ENCODE measurements around the gene CUL2.
"Not testable (repeated sequence)": the region's sequence is repeated elsewhere in the genome, so short reads cannot be mapped to it uniquely, and the experiment has no call there.

Gene CUL2

DNA sequence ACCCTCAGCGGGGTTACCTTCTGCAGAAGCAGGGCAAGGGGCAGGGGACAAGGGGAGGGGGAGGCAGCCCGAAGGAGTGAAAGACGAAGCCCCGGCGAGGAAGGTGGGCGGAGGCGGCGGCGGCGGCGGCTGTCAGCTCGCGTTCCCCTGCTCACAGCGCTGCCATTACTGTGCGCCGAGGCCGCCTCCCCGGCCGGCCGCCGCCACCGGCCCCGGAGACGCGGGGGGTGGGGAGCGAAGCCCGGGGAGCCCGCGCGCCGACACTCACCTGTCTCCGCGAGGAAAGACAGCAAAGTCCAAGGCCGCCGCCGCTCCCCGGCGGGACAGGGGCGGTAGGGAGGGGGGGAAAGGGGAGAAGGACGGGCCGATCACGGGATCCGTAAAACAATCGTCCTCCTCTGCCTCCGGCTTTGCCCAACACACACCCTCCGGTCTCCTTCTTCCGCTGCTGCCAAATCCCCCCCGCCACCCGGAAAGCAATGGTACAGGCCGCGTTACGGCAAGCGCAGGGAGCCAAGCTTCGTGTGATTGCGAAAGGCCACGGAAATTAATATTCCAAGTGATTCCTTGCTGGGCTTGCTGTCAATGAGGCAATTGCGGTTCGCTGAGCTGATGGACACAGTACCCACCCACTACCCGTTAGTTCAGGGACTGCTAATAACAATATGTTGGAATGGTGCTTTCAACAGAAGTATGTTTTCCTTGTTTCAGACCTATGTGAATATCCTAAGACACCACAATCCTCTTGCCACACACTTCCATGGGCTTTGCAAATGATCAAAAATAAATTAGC lies at the start of gene CUL2:
CUL2 (minus strand) TSS at position 180 of the 793 bp plus-strand sequence. CDS start 19,024 bp downstream, outside the sequence.
- peak; percentile 94 for DNase-seq (ENCODE audit: low spot score)

- no peak for DNase-seq (ENCODE audit: low spot score)
These were observed 46.2 kb upstream of the CUL2 start for GRCh38 chr10:35136263-35136815.

- peak; percentile 46 for DNase-seq (ENCODE audit: low spot score)
These were observed 45.7 kb upstream of the CUL2 start for GRCh38 chr10:35135861-35136260.

GRCh38 chr10:35133586-35133985 lies 43.4 kb upstream of the CUL2 start:
- no peak for DNase-seq (ENCODE audit: low spot score)

GRCh38 chr10:35132727-35133126 lies 42.6 kb upstream of the CUL2 start:
- DNase-seq (ENCODE audit: low spot score), result no peak

- no peak for DNase-seq (ENCODE audit: low spot score)
These were observed 40.5 kb upstream of the CUL2 start for GRCh38 chr10:35130663-35131062.

DNA sequence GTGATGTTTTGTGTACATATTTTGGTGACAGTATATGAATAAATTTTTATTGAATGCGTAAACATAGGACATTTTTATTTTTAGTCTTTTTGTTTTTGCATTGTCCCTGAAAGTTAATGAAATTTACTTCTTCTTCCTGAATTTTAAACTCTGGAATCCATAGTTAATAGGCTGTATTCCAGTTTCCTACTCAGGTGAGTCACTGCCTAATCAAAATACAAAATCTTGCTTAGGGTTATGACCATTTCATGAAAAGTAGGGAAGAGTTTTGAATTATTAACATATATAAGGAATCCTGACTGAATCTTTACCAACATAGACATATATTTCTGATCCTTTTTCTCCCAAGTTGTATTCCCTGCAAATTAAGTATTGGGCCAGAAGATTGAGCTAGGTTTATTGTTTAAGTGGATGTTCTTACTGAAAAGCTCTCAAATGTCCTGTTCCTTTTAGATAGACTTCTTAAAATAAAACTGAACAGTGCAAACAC lies 39.1 kb upstream of the CUL2 start:
- no peak for DNase-seq (ENCODE audit: low spot score)

DNA sequence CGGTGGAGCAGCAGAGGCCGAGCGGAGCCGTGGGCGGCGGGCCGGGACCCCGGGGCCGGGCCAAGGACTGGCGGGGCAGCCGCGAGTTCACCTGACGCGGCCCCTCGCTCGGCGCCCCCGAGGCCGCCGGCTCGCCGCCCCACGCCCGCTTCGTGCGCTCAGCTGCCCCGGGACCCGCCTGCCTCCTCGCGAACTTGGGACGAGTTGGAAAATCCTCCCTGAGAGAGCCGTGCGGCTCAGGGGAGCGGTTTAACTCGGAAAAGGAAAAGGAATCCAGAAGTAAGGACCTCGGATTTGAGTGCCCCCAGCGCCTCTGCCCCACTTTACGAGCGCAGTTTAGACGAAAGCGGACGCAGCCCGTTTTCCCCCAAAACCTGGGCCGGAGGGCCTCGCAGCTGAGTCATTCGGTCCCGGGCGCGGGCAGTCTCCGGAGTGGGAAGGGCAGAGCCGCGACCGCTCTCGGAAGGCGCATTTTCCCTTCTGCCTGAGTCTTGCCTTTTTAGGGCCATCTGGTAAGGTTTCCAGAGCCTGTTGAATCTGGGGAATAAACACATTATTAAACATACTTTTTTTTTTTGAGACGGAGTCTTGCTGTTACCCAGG lies 37.2 kb upstream of the CUL2 start:
- DNase-seq (ENCODE audit: low spot score), result peak; percentile 55

DNA sequence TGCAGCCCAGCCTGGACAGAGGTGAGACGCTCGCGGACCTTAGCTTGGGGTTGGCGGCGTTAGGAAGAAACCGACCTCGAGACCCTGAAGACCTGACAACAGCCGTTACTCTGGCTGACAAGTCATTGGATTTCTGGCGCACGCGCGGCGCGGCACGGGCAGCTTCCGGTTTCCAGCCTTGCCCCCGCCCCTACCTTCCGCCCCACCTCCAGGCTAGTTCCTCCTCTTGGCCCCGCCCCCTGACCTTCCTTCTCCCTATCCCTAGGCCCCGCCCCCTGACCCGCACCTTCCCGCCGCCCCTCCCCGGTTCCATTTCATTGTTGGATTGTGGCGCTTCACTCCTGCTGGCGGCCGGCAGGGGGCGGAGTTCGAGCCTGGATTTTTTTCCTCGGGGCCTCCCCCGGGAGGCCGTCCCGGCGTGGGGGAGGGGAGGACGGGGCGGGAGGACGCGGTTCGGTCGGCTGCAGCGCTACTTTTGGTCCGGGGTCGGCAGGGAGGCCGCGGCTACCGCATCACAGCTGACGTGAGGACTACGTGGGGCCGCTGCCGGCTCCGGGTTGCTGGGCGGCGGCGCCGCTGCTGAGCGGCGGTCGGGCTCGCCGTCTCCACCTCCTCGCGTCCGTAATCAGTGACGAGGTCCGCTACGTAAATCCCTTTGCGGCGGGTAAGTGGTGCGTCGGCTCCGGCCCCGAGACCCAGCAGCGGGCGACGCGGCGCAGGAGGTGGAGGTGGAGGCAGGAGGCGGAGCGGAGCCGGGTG lies 36.6 kb upstream of the CUL2 start, which contains the start of gene CREM:
CREM (plus strand) TSS at position 317 of the 759 bp plus-strand sequence. CDS start 10,990 bp downstream, outside the sequence.
- peak; percentile 98 for DNase-seq (ENCODE audit: low spot score)

GRCh38 chr10:35126062-35126529 lies 36.0 kb upstream of the CUL2 start:
- no peak for DNase-seq (ENCODE audit: low spot score)

- DNase-seq (ENCODE audit: low spot score), result no peak
These were observed 34.4 kb upstream of the CUL2 start for GRCh38 chr10:35124540-35124939.

DNA sequence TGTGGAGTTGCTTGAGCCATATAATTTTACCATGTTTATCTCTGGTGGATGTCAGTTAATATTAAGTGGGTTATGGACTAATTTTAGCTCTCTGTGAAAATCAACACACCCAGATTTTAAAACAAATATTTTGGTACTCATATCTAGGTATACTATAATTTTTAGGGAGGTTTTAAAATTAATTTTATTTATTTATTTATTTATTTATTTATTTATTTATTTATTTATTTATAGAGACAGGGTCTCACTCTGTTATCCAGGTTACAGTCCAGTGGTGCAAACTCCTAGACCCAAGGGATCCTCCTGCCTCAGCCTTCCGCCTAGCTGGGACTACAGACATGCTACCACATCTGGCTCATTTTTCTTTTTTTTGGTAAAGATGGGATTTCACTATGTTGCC lies 29.2 kb upstream of the CUL2 start:
- no peak for DNase-seq (ENCODE audit: low spot score)

DNA sequence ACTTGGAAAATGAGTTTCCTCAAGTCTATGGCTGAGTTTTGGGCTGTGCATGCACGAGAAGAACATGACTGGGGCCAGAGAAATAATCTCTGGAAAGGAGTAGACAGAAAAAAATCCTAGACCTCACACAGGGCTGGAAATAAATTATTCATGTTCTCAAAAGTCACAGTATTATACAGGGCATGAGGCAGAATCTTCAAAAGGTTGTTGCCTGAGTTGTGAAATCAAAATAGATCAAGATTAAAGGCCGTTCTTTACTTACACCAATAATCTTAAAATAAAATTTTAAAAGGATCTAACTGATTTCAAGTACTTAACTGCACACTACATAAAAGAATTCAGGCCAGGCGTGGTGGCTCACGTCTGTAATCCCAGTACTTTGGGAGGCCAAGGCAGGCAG lies 22.4 kb upstream of the CUL2 start:
- no peak for DNase-seq (ENCODE audit: low spot score)

GRCh38 chr10:35103882-35104281 lies 13.7 kb upstream of the CUL2 start:
- no peak for DNase-seq (ENCODE audit: low spot score)

DNA sequence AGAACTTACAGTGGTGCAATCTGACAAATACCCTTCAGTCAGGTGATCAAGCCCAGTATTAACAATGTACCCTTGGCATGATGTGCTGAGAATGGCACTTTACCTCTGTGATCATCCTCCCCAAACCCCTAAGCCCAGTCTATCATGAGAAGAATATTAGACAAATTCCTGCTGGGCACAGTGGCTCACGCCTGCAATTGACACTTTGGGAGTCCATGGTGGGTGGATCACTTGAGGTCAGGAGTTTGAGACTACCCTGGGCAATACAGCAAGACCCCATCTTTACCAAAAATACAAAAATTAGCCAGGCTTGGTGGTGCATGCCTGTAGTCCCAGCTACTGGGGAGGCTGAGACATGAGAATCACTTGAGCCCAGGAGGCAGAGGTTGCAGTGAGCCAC lies 7.4 kb upstream of the CUL2 start:
- DNase-seq (ENCODE audit: low spot score), result no peak

DNA sequence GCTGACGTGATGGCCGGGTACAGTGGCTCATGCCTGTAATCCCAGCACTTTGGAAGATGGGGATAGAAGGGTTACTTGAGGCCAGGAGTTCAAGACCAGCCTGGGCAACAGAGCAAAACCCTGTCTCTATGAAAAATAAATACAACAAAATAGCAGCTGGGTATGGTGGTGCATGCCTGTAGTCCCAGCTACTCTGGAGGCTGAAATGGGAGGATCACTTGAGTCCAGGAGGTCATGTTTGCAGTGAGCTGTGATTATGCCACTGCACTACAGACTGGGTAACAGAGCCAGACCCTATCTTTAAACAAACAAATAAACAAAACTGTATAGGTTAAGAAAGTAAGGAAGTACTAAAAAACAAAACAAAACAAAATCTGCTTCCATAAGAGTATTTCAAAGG lies 6.2 kb upstream of the CUL2 start:
- no peak for DNase-seq (ENCODE audit: low spot score)

DNA sequence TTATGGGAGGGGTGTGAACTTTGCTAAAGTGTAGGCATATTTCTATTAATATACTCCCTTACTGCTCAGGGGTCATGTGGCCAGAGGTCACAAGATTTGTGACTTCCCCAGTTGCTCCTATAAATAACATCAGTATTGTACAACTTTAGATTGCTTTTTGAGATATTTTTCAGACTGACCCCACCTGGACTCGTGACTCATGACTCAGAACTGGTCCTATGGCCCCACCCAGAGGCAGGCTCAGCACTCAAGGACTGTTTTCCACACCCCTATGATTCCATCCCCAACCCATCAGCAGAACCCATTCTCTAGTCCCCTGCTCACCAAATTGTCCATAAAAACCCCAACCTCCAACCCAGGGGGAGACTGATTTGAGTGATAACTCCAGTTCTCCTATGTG lies 2.7 kb upstream of the CUL2 start:
- DNase-seq (ENCODE audit: low spot score), result no peak

DNA sequence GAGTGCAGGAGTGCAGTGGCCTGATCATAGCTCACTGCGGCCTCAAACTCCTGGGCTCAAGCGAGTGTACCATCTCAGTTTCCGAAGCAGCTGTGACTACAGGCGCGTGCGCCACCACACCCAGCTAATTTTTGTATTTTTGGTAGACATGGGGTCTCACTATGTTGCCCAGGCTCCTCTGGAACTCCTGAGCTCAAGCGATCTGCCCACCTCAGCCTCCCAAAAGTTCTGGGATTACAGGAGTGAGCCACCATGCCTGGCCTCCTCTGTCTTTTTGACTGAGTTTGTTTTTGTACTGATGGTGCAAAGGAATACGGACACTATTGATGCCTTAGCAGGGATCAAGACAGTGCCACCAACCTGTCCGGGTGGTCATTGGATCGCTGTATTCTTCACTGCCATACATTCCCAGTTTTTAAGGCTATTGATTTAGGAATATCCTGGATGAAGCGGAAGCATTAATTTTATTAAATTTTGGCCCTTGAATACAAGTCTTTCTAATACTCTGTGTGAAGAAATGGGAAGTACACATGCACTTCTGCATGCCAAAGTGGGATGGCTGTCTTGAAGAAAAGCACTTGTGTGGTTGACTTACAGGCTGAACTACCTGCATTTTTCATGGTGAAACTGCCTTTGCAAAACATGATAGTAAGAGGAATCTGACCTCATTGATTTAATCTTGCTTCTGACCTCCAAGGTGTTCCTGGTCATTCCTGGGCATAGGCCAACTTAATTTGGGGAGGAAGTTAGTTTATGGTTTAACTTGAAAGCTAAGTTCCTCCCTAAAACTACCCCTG lies 2.1 kb upstream of the CUL2 start:
- DNase-seq (ENCODE audit: low spot score), result no peak

GRCh38 chr10:35089611-35090161 lies 455 bp downstream of the CUL2 start:
- peak; percentile 21 for DNase-seq (ENCODE audit: low spot score)

- DNase-seq (ENCODE audit: low spot score), result no peak
These were observed 6.9 kb downstream of the CUL2 start for GRCh38 chr10:35083242-35083641.

DNA sequence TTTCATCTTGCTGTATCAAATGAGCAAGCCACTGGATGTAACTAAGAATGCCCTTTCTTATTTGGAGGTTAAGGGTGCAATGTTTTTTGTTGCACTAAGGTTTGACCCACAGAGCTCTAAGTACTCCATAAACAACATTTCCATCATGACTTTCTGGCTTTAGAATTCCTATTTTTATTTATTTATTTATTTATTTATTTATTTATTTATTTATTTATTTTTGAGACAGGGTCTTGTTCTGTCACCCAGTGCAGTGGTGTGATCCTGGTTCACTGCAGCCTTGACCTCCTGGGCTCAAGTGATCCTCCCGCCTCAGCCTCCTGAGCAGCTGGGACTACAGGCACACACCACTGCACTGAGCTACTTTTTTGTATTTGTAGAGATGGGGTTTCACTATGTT lies 9.9 kb downstream of the CUL2 start:
- not testable (repeated sequence) for DNase-seq (ENCODE audit: low spot score)
